HG03095 (cell line): ENCODE data around the gene TDRD7.
"Not testable (repeated sequence)": the region's sequence is repeated elsewhere in the genome, so short reads cannot be mapped to it uniquely, and the experiment has no call there.

ENCODE experiments used
- ATAC-seq: cut with Tn5 transposase; IDR thresholded peaks from one replicate; pipeline ENCODE4 v1.9.1; 2021; ENCODE audit warnings: moderate library complexity; ENCODE audit not compliant: unreplicated experiment

The TDRD7 gene

GRCh38 chr9:97473717-97474116, 61.8 kb downstream of the TDRD7 start:
- no peak for ATAC-seq

- no peak for ATAC-seq
Measured at GRCh38 chr9:97474372-97474925, 62.6 kb downstream of the TDRD7 start.

GRCh38 chr9:97475059-97475458, 63.2 kb downstream of the TDRD7 start:
- no peak for ATAC-seq

GRCh38 chr9:97478301-97478981, 66.5 kb downstream of the TDRD7 start:
- no peak for ATAC-seq

GRCh38 chr9:97479496-97480159, 67.7 kb downstream of the TDRD7 start:
- ATAC-seq, result no peak

- ATAC-seq, result no peak
Measured at GRCh38 chr9:97480174-97480573, 68.3 kb downstream of the TDRD7 start.

GRCh38 chr9:97480749-97481148, 68.9 kb downstream of the TDRD7 start:
- no peak for ATAC-seq

GRCh38 chr9:97484134-97484533, 72.2 kb downstream of the TDRD7 start:
- no peak for ATAC-seq

- no peak for ATAC-seq
Measured at GRCh38 chr9:97487107-97487506, 75.2 kb downstream of the TDRD7 start.

GRCh38 chr9:97487861-97488260, 76.0 kb downstream of the TDRD7 start:
- ATAC-seq, result no peak

- no peak for ATAC-seq
Measured at GRCh38 chr9:97491216-97491999, 79.5 kb downstream of the TDRD7 start.

- not testable (repeated sequence) for ATAC-seq
Measured at GRCh38 chr9:97497558-97498375, 85.9 kb downstream of the TDRD7 start.

- not testable (repeated sequence) for ATAC-seq
Measured at GRCh38 chr9:97498846-97499245, 87.0 kb downstream of the TDRD7 start.

GRCh38 chr9:97500263-97500662, 88.4 kb downstream of the TDRD7 start:
- no peak for ATAC-seq

- ATAC-seq, result no peak
Measured at GRCh38 chr9:97500765-97501176, 88.9 kb downstream of the TDRD7 start.

GRCh38 chr9:97501177-97501971, 89.5 kb downstream of the TDRD7 start, which contains the start of gene TMOD1:
Gene TMOD1, plus strand, starts transcription at chr9:97501666. Its CDS starts 22,523 bp downstream, at chr9:97524189.
- ATAC-seq, result peak; percentile 58

- ATAC-seq, result peak; percentile 37
Measured at GRCh38 chr9:97501972-97502221, 90.0 kb downstream of the TDRD7 start.

- no peak for ATAC-seq
Measured at GRCh38 chr9:97502222-97502983, 90.5 kb downstream of the TDRD7 start.
